Right kidney (tissue), 1 donor: ENCODE data around the gene HDAC5.

Experiments used
- DNase-seq: peaks from one replicate; pipeline ENCODE4 v3.0.0-alpha.2; 2016

The HDAC5 gene

GRCh38 chr17:44091200-44091997 lies 32.0 kb downstream of the HDAC5 start:
- DNase-seq = no peak

- no peak for DNase-seq
Measured at GRCh38 chr17:44088254-44088653, 35.2 kb downstream of the HDAC5 start.

- no peak for DNase-seq
Measured at GRCh38 chr17:44087319-44087718, 36.1 kb downstream of the HDAC5 start.

GRCh38 chr17:44086364-44087311 lies 36.8 kb downstream of the HDAC5 start:
- DNase-seq = no peak

- no peak for DNase-seq
Measured at GRCh38 chr17:44085908-44086307, 37.5 kb downstream of the HDAC5 start.

GRCh38 chr17:44084921-44085320 lies 38.5 kb downstream of the HDAC5 start:
- no peak for DNase-seq

GRCh38 chr17:44084131-44084538 lies 39.3 kb downstream of the HDAC5 start:
- DNase-seq = no peak

GRCh38 chr17:44083250-44083849 lies 40.1 kb downstream of the HDAC5 start:
- DNase-seq = no peak

- no peak for DNase-seq
Measured at GRCh38 chr17:44082256-44082927, 41.0 kb downstream of the HDAC5 start.

GRCh38 chr17:44081681-44082080 lies 41.8 kb downstream of the HDAC5 start:
- no peak for DNase-seq

GRCh38 chr17:44079877-44080821 lies 43.3 kb downstream of the HDAC5 start:
- no peak for DNase-seq

GRCh38 chr17:44078412-44078811 lies 45.0 kb downstream of the HDAC5 start:
- DNase-seq = no peak

- DNase-seq = no peak
Measured at GRCh38 chr17:44077595-44077909, 45.9 kb downstream of the HDAC5 start.

- no peak for DNase-seq
Measured at GRCh38 chr17:44076716-44077594, 46.5 kb downstream of the HDAC5 start.

GRCh38 chr17:44075598-44076293 lies 47.7 kb downstream of the HDAC5 start:
- DNase-seq = no peak

GRCh38 chr17:44074911-44075285 lies 48.5 kb downstream of the HDAC5 start:
- DNase-seq = no peak

- DNase-seq = no peak
Measured at GRCh38 chr17:44074231-44074910, 49.1 kb downstream of the HDAC5 start.

GRCh38 chr17:44071772-44072171 lies 51.7 kb downstream of the HDAC5 start:
- no peak for DNase-seq

GRCh38 chr17:44071198-44071520 lies 52.3 kb downstream of the HDAC5 start:
- no peak for DNase-seq
